Neural crest cell (in vitro differentiated cells): ENCODE data around the gene FBXO47. TPM values are rescaled to one million over a fixed set of nuclear protein-coding genes. Genes with fewer than 3 reads are reported as not detected.

Experiments used
- DNase-seq: peaks from one replicate; pipeline ENCODE4 v3.0.0; 2021; ENCODE audit warnings: low read depth, mixed read lengths, low spot score
- H3K27ac Mint-ChIP-seq: one replicate; pipeline ENCODE4 v1.8.0; 2021; ENCODE audit warnings: mild to moderate bottlenecking, mixed read lengths; ENCODE audit not compliant: unreplicated experiment
- H3K27me3 Mint-ChIP-seq: 2 replicates; pipeline ENCODE4 v1.8.0; 2021; ENCODE audit warnings: low read depth, mild to moderate bottlenecking, mixed read lengths
- H3K36me3 Mint-ChIP-seq: 2 replicates; pipeline ENCODE4 v1.8.0; 2021; ENCODE audit warnings: low read depth, mild to moderate bottlenecking, mixed read lengths
- H3K4me1 Mint-ChIP-seq: 2 replicates; pipeline ENCODE4 v1.8.0; 2021; ENCODE audit warnings: mixed read lengths
- H3K4me3 Mint-ChIP-seq: one replicate; pipeline ENCODE4 v1.8.0; 2021; ENCODE audit warnings: mild to moderate bottlenecking, mixed read lengths
- H3K9me3 Mint-ChIP-seq: 2 replicates; pipeline ENCODE4 v1.8.0; 2021; ENCODE audit warnings: mixed read lengths
- CTCF ChIP-seq: fragments of 200-600 bp; sonication (generic); conservative IDR thresholded peaks from 2 replicates; pipeline ENCODE4 v1.5.0; 2021; ENCODE audit warnings: antibody characterized with exemption, mild to moderate bottlenecking
- total RNA-seq: library from RNA; stranded (reverse); gene quantifications from 2 replicates; pipeline ENCODE4 v1.2.1, GENCODE V29; 2021

Gene FBXO47
- total RNA-seq, 1 donor from 2014 or later = not detected

GRCh38 chr17:38899421-38899820 lies 67.8 kb downstream of the FBXO47 start:
- no peak overlapping the region for H3K27ac Mint-ChIP-seq
- H3K27me3 Mint-ChIP-seq = no peaks in the 10 kb centered on the region
- H3K9me3 Mint-ChIP-seq = no peaks in the 10 kb centered on the region
- peaks cover 3% of the 10 kb centered on the region for H3K36me3 Mint-ChIP-seq
- no peak for DNase-seq
- H3K4me3 Mint-ChIP-seq = peak overlapping the region; percentile 62
- no peak for TF ChIP-seq CTCF
- H3K4me1 Mint-ChIP-seq = peaks cover 45% of the 10 kb centered on the region

GRCh38 chr17:38898812-38899348 lies 68.3 kb downstream of the FBXO47 start:
- Mint-ChIP-seq H3K4me3 (no peak overlapping the region), H3K36me3 (no peaks in the 10 kb centered on the region), H3K27ac (no peak overlapping the region), H3K27me3 (no peaks in the 10 kb centered on the region), H3K9me3 (no peaks in the 10 kb centered on the region), H3K4me1 (peaks cover 51% of the 10 kb centered on the region)
- DNase-seq = no peak
- TF ChIP-seq CTCF = no peak

- Mint-ChIP-seq H3K36me3 (no peaks in the 10 kb centered on the region), H3K27ac (peak overlapping the region; percentile 71), H3K9me3 (no peaks in the 10 kb centered on the region), H3K4me1 (peaks cover 51% of the 10 kb centered on the region), H3K27me3 (no peaks in the 10 kb centered on the region), H3K4me3 (no peak overlapping the region)
- no peak for DNase-seq
- TF ChIP-seq CTCF = no peak
These were observed 68.9 kb downstream of the FBXO47 start for GRCh38 chr17:38898291-38898679.

GRCh38 chr17:38897671-38898290 lies 69.4 kb downstream of the FBXO47 start:
- Mint-ChIP-seq H3K4me3 (peak overlapping the region; percentile 31), H3K4me1 (peaks cover 51% of the 10 kb centered on the region), H3K27ac (peak overlapping the region; percentile 71), H3K36me3 (no peaks in the 10 kb centered on the region), H3K27me3 (no peaks in the 10 kb centered on the region), H3K9me3 (no peaks in the 10 kb centered on the region)
- no peak for DNase-seq
- no peak for TF ChIP-seq CTCF

- Mint-ChIP-seq H3K4me3 (no peak overlapping the region), H3K36me3 (no peaks in the 10 kb centered on the region), H3K4me1 (peaks cover 51% of the 10 kb centered on the region), H3K27me3 (no peaks in the 10 kb centered on the region), H3K27ac (no peak overlapping the region), H3K9me3 (no peaks in the 10 kb centered on the region)
- TF ChIP-seq CTCF = no peak
- DNase-seq = no peak
These were observed 70.0 kb downstream of the FBXO47 start for GRCh38 chr17:38897176-38897575.
